DMS53 treated with DMSO at 0.1 percent for 48 hours (cell line): ENCODE results near the gene PDE12.
A peak's percentile ranks its signal among the peaks of the same experiment; 100 is the strongest.
"Not testable (repeated sequence)": the region's sequence is repeated elsewhere in the genome, so short reads cannot be mapped to it uniquely, and the experiment has no call there.

Experiments used
- DNase-seq: peaks from one replicate; lab custom pipeline; 2025; ENCODE audit not compliant: unreplicated experiment; lab: John Stamatoyannopoulos, UW

Gene PDE12

GRCh38 chr3:57582474-57583168, 26.5 kb downstream of the PDE12 start:
- no peak for DNase-seq

GRCh38 chr3:57583544-57583943, 27.5 kb downstream of the PDE12 start:
- no peak for DNase-seq

- DNase-seq, result no peak
These were observed 30.7 kb downstream of the PDE12 start for GRCh38 chr3:57586778-57587177.

- no peak for DNase-seq
These were observed 31.8 kb downstream of the PDE12 start for GRCh38 chr3:57587905-57588304.

- no peak for DNase-seq
These were observed 36.2 kb downstream of the PDE12 start for GRCh38 chr3:57592306-57592705.

GRCh38 chr3:57594144-57594543, 38.1 kb downstream of the PDE12 start:
- DNase-seq, result no peak

- no peak for DNase-seq
These were observed 38.5 kb downstream of the PDE12 start for GRCh38 chr3:57594576-57594975.

- no peak for DNase-seq
These were observed 40.5 kb downstream of the PDE12 start for GRCh38 chr3:57596495-57597126.

GRCh38 chr3:57597127-57597923, 41.3 kb downstream of the PDE12 start, which contains the start of gene ARF4:
ARF4 (minus strand) TSS chr3:57597344; CDS start chr3:57597140, 204 bp downstream.
- peak; percentile 73 for DNase-seq

- DNase-seq, result no peak
These were observed 42.8 kb downstream of the PDE12 start for GRCh38 chr3:57598765-57599360.

GRCh38 chr3:57600195-57600594, 44.1 kb downstream of the PDE12 start:
- no peak for DNase-seq

GRCh38 chr3:57604971-57605370, 48.9 kb downstream of the PDE12 start:
- DNase-seq, result no peak

GRCh38 chr3:57605683-57606082, 49.6 kb downstream of the PDE12 start:
- DNase-seq, result no peak

- not testable (repeated sequence) for DNase-seq
These were observed 55.8 kb downstream of the PDE12 start for GRCh38 chr3:57611870-57612269.

- DNase-seq, result no peak
These were observed 60.2 kb downstream of the PDE12 start for GRCh38 chr3:57616233-57616632.
